Activated CD4-positive, alpha-beta T cell treated with anti-CD3 and anti-CD28 coated beads, Interleukin-2, amount 50 U/mL, for 48 hours (primary cell): ENCODE data around the gene SLC22A5.
A peak's percentile ranks its signal among the peaks of the same experiment; 100 is the strongest.

Experiments
- DNase-seq, 2 experiments: peaks; one replicate each; pipeline ENCODE4 v3.0.0-alpha.2; 2020

SLC22A5 gene

DNA sequence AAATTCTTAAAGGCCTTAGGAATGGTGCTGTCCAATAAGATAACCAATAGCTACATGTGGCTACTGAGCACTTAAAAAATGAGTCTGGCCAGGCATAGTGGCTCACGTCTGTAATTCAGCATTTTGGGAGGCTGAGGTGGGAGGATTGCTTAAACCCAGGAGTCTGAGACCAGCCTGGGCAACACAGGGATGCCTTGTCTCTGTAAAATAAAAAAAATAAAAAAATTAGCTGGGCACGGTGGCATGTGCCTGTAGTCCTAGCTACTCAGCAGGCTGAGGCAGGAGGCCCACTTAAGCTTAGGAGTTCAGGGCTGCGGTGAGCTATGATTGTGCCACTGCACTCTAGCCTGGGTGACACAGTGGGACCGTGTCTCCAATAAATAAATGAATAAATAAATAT lies 1.3 kb upstream of the SLC22A5 start:
- DNase-seq: no peak

DNA sequence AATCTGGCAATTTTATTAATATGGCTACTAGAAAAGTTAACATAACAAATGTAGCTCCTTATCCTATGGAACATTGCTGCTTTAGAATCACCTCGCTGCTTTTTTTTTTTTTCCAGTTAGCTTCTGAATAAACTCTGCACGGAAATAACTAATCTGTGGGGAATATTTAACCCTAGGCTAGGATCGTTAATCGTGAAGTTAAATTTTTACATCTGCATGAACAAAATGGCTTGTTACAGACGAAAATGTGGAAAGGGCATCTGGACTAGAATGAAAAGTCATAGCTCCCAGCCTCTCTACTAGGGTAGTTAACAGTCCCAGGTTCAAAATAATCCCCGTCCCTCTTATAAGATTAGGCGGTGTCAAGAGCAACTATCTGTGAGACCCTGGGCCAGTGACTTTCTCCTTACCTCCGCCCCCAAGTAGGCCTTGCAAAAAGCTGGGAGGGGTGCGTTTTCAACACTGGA lies 470 bp upstream of the SLC22A5 start:
- no peak for DNase-seq

DNA sequence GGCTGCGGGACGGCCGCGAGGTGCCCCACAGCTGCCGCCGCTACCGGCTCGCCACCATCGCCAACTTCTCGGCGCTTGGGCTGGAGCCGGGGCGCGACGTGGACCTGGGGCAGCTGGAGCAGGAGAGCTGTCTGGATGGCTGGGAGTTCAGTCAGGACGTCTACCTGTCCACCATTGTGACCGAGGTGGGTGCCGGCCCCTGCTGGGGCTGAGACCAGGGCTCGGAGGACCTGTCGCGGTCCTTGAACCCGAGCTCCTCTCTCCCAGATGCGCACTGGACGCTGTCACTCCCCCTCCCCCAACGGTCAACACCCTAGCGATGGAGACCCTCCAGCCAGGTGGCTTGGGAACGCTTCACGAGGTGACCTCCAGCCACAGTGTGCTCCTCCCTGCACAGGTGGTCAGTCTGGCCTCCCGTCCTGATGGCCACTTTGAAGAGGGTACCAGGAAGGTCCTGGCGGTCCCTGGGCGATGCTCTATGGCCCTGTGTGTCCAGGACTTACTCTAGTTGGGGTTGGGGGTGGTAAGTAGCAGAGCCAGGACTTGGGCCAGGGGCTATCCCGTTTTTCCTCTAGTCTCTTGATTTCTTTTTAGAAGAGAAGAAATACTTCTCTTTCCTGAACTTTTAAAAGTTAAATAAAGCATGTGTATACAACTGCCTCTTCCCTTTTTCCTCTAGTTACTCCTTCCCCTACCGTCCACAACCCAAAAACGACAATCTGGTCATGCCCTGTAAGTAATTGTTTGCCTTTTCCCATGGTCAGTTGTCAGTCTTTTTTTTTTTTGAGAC lies 866 bp downstream of the SLC22A5 start:
- no peak for DNase-seq

DNA sequence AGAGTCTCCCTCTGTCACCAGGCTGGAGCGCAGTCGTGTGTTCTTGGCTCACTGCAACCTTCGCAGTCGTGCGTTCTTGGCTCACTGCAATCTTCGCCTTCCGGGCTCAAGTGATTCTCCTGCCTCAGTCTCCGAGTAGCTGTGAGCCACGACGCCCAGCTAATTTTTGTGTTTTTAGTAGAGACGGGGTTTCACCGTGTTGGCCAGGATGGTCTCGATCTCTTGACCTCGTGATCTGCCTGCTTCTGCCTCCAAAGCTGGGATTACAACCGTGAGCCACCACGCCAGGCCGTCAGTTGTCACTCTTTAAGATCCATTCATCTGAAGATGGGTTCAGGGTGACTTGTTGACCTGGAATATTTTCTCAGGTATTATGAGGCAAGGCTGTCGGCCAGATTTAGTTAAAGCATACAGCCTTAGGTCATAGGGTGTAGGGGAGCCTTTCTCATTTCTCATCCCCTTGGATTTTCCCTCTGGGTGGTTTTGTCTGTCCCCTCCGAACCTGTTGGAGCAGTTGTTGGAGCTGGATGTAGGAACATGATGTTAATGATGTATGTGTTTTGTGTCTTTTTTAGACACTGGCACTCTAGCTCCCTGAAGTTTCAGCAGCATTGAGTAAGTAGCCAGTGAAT lies 1.6 kb downstream of the SLC22A5 start:
- DNase-seq: no peak

DNA sequence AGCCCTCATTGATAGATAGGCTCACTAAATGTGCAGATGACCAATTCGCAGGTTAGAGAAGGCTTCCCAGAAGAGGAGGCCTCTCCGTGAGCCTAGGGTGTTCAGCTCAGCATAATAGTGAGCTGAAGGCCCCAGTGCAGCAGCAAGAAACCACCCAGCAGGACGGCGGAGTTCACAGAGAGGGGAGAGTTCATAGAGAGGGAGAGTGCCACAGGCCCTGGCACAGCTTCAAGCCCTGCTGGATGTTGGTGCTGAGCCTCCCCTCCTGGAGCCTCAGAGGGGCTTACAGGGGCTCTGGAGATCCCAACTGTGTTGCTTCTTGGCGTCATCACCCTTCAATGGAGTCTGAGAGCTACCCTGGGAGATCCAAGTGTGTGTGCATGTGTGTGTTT lies 2.1 kb downstream of the SLC22A5 start:
- DNase-seq: no peak

DNA sequence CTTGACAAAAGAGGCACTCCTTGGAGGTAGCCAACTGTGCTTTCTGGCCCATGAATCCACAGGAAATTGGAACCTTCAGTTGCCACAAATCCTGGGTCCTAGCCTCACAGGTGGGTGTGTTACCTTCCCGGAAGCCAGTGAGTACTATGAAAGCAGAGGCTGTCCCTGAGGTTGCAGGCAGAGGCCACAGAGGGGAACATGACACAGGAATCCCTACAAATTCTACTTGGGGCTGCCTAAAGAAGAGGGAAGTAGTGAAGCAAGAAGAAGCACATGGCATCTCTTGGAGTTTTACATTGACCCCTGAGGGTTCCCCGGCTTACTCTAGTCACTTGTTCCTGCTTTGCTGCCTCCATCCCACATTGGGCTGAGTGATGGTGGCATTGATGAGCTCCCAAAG lies 2.6 kb downstream of the SLC22A5 start:
- DNase-seq: no peak

DNA sequence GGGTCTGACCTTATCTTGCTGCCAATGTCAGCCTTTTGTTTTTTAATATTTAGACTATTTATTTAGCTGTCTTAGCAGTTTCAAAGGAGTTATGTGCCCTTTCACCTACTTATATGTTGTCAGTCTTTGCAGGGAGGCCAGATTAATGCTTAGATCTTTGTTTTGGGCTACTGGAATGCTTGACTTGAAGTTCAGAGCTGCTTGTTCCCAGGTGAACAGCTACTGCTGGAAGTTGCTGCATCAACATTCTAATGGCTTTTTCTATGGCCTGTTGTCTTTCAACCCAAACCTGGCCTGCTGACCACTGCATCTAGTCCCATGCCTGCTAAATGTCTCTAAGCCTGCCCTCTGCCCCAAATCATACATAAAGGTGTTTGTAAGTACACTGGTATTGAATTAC lies 3.0 kb downstream of the SLC22A5 start:
- DNase-seq: no peak

DNA sequence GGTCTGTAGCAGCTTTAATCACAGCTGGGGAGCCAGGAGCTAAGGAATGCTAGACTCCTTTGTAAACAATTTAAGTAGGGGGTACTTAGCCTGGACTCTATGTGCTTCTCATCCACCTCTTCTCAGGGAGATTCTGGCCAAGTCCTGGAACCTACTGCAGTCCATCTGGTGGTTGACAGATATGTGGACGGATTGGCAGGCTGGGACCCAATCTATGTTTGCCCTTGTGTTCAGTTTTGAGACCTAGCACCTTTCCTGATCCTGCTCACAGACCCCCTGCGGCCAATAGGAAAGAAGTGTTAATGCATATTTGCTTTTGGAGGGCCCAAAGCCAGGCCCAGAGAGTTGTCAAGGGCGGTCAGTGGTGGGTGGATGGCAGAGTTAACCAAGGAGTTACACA lies 6.4 kb downstream of the SLC22A5 start:
- no peak for DNase-seq

DNA sequence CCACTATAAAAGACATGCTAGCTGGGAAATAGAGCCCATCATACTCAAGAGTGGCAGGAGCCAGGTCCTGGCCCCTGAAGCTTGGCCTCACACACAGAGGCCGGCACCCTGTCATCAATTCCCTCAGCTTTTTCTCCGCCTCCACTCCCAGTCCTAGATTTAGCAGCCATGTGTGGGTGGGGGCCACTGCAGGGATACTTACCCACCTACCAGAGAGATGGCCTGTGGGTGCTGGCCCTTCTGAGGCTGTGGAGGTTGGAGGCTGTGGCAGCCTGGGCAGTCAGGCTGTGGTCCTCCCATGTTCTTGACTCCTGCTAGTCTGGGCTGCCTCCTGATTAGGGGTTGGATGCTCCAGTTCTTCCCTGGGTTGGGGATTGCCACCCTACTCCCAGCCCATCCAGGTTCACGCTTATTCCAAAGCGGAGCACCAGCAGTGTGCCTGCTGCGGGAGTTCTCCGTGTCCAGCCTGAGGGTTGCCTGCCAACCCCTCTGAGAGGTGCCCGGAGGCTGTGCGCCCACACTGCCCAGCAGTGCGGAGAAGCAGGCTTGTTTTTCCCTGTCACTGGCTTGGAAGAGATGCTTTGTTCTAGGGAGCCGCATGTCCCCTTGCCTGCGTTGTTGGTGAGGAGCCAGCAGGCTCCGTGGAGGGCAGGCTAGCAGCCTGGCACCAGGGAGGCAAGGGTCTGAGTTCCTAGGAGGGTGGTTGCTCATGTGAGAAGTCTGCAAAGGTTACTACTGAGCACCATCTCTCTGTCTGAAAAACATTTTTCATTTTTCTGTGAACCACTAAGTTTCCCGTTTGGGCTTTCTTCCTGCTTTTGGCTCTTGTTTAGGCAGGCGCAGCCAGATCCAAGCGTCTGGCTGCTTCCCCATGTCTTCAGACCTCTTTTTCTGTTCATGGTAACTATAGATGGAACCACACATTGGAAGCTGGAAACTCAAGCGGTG lies 7.5 kb downstream of the SLC22A5 start:
- DNase-seq: no peak

DNA sequence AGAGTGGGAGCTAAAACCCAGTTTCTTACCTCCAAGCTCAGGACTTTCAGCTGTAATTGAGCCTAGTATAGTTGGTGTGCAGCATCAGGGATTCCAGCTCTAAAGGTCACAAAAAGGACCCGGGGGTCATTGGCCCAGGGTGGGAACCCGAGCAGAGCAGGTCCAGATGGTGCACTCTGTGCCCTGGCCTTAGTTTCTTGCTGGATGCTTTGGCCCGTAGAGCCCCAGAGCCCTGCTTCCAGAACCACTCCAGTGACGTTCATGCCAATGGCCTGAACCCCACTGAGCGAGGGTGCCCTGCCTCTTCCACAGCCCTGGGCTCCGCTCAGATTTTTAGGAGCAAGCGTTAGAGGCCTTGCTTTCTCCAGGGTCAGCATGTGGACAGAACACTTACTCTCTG lies 8.2 kb downstream of the SLC22A5 start:
- no peak for DNase-seq

DNA sequence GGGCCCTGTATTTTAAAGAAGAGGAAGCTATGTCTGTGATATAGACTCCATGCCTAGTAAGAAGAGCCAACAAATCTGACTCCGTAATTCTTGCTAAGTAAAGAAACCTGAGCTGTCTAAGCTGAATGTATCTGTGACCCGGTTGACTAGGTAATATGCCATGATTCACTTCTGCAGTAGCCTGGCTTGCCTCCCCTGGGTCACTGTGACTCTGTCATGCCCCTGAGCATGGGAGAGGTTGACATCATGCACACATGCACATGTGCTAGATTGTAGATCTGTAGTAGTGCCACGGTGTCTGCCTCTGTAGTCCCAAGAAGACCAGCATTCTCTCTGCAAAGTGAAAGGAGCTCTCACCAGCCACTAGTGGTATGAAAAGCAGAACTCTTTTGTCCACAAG lies 9.1 kb downstream of the SLC22A5 start:
- no peak for DNase-seq

DNA sequence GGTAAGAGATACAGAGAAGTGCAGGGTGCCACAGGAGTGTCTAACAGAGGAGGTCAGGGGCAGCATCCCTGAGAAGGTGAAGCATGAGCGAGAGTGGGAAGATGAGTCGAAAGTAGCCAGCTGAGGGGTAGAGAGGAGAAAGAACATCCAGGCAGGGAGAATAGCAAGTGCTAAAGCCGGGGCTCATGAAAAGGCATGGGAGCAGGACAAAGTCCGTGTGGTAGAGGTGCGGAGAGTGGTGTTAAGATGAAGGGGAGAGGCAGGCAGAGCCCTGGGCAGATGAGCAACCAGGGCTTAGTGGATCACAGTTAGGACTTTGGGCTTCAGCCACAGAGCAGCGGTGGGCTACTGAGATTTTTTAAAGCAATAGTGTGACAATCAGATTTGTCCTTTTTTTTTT lies 10.5 kb downstream of the SLC22A5 start:
- no peak for DNase-seq

DNA sequence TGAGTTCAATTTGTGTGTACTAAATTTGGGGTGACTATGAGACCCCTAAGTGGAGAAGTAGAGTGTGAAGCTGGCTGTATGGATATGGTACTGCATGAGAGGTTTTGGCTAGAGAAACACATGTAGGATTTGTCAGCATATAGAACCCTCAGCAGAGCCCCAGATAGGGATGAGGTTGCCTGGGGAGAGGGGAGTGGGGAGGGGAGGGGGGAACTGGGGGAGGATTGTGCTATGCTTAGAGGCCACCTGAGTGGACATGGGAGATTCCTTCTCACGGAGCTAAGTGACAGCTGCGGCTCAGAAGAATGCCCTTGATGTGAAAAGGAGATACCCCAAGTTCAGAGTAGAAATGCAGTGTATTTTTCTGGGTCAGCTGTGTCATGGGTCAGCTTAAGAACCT lies 11.2 kb downstream of the SLC22A5 start:
- no peak for DNase-seq

DNA sequence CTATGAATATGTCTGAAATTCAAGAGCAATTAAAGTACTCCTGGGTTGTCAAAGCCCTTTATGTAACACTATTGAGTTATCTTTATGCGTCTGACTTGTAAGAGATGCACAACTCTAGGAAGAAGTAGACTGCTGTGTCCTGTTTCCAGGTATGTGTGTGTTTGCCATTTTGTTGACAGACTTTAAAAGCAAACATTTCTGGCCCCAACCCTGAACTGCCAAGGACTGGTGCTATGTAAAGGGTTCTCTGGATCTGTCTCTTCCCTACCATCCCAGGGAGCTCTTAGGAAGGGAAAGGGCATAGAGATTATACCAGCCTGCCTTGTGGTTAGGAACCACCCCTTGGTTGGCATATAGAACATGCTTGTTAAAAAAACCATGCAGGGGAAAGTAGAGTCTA lies 12.1 kb downstream of the SLC22A5 start:
- DNase-seq: no peak

DNA sequence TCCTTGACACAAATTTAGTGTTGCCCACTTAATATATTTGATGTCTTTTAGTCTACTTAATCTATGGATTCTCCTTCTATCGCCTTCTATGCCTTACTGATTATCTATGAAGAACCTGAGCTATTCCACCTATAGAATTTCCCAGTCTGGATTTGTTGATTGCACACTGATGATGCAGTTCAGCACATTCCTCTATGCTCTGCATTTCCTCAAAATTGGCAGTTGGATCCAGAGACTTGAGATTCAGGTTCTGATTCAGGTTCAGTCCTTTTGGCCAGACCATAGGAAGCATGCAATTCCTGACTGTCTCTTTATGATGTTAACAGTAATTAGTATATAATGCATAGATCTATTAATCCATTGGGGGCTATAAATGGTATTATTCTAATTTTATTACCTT lies 13.8 kb downstream of the SLC22A5 start:
- no peak for DNase-seq

DNA sequence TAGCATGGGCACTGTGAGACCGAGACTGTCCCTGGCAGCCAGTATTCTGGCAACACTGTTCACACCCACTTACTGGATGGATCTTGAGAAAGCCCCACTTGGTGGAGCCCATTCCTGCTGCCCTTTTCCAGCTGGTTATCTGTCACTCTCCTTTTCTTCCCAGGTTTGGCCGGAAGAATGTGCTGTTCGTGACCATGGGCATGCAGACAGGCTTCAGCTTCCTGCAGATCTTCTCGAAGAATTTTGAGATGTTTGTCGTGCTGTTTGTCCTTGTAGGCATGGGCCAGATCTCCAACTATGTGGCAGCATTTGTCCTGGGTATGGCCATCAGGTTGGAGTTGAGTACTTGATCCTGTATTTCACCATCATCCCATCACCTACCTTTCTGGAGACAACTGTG lies 14.5 kb downstream of the SLC22A5 start:
- DNase-seq: no peak

DNA sequence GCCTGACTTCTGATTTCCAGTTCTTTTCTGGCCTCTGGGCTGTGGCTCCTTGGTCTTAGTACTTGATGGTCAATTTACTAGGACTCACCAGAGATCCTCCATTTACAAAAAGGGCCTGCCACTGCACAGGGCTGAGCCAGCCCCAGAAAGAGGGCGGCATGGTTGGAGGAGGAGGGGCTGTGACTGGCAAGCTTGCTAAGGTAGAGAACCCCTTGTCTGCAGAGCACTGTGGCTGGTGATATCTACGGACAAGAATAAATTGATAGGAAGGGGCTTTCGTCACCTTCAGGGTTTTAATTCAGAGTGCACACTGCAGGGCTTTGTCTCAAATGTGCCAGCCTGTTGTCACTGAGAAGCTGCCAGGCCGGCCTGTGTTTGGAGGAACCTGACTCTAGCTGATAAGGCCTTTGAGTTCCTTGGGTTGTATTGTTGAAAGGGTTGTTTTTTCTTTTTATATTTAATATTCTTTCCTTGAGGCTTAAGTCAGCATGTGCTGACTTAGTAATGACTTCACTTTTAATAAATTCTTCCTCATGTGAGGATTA lies 15.1 kb downstream of the SLC22A5 start:
- DNase-seq: no peak

DNA sequence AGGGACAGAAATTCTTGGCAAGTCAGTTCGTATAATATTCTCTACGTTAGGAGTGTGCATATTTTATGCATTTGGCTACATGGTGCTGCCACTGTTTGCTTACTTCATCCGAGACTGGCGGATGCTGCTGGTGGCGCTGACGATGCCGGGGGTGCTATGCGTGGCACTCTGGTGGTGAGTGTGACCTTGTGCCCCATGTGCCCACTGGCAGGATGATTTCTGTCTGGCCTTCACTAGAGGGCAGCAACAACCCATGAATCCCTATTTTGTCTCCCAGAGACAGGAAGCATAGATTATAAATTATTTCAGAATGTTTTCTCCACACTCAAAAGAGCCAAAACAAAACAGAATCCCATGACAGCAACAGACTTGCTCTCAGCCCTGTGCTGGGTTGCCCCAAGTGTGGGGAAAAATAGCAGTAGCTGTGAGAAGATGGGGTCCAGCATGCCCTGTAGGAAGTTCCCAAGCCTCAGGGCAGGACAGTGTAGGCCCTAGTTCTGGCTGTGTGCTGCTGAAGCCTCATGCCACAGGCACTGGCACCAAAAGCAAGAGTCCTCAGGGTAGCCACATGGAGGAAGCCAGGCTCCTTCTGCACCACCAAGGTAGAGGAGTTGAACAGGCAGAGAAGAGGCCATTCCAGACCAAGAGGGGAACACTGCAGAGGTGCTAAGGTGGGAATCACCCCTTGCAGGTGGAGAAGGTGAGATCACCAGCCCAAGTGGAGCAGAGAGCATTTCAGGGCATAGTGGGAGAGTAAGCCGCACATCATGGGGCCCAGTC lies 16.0 kb downstream of the SLC22A5 start:
- DNase-seq: peak; percentile 56 to 68

DNA sequence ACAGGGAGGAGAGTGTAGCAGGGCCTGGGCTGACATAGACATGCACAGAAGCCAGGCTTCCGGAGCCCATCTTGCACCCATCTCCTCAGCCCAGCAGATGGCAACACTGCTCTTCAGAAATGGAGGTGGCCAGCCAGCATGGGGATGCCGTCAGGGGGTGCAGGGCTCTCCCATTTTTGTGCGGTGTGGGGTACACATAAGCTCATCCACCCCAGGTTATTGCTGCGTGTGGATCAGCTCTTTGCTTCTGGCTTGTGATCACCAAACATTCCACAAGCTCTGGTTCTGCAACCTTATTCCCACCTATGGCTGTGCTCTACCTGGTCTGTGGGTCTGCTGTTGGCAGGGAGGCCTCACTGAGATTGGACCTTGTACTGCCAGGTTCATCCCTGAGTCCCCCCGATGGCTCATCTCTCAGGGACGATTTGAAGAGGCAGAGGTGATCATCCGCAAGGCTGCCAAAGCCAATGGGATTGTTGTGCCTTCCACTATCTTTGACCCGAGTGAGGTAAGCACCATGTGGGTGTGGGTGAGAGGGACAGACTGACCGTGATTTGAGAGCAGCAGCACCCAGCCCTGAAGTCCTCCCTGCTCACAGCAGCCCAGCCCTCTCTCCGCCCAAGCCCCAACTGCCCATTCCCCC lies 17.3 kb downstream of the SLC22A5 start:
- peak; percentile 76 to 82 for DNase-seq

DNA sequence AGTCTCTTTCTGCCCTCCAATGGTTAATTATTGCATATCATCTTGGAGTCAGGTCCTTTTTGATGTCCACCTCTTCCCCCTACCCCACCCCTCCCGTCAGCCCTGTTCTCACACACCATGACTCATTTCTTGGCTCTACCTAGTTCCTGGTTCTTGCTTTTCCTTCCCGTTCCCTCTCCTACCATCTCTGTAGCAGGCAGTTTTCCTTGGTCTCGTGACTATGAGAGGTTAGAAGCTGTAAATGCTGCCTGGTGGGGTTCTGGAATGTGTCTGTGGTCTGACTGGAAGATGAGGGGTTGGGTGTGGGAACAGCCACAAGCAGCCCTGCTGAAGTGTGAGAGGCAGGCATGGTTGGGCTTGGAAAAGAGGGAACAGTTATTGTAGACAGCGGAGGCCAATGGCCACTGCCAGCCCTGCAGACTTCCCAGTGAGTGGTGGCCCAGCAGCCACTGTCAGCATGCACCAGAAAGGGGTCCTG lies 18.2 kb downstream of the SLC22A5 start:
- no peak for DNase-seq

DNA sequence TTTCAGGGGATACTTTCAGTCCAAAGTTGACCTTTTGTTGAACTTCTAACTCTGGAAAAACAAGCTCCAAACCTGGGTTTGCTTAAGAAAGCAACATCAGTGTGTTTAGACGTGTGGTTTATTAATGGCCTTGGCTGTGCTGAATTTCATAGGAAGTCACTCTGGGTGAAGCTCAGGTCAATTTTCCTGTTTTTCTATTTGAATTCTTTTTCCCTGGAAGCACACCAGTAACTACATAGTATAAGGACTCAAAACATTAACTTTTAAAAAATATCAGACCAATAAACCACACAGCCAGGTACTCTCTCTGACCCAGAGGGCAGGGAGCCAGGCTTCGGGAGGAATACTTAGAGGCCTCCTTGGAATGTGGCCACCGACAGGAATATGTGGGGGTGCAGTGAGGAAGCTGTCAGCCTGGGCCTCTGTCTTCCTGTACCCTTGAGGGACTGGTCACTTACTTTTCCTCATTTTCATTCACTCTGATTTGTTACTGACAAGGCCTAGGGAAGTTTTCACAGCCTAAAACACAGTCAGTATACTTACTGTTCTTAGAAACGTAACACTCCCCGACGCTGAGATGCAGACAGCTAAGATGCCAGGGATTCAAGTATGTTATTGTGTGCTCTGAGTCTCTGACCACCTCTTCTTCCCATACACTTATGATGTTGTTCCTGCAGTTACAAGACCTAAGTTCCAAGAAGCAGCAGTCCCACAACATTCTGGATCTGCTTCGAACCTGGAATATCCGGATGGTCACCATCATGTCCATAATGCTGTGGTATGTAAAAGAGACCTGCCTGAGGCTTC lies 18.9 kb downstream of the SLC22A5 start:
- no peak for DNase-seq
